ENCODE results near the gene ZFC3H1.

The ZFC3H1 gene

GRCh38 chr12:71562676-71563595 is 100.7 kb downstream of the ZFC3H1 start:
- H3K27ac ChIP-seq (ENCODE audit: low read depth in 2 of 2, low read length in 2 of 2) = no peak overlapping the region
- no peak overlapping the region for H3K4me3 ChIP-seq (ENCODE audit: low read length in 2 of 2)
- no peaks in the 10 kb centered on the region for H3K9me3 ChIP-seq (ENCODE audit: control insufficient read depth in 2 of 2, low read length in 2 of 2)
- H3K36me3 ChIP-seq (ENCODE audit: control insufficient read depth in 2 of 2, insufficient read depth in 2 of 2, low read length in 2 of 2) = no peaks in the 10 kb centered on the region
- H3K4me1 ChIP-seq (ENCODE audit: control insufficient read depth in 2 of 2, insufficient read depth in 2 of 2, low read length in 2 of 2) = no peaks in the 10 kb centered on the region
- H3K27me3 ChIP-seq (ENCODE audit: control insufficient read depth in 2 of 2, insufficient read depth in 2 of 2, low read length in 2 of 2) = no peaks in the 10 kb centered on the region
- H3K9ac ChIP-seq (ENCODE audit: low read depth in 1 of 2, low read length in 2 of 2) = no peak overlapping the region
